ENCODE results near the gene C1QTNF8. TPM values are rescaled to one million over a fixed set of nuclear protein-coding genes. Genes with fewer than 3 reads are reported as not detected.

The C1QTNF8 gene
- total RNA-seq, 2 donors from 2014 or later, result not detected

- Mint-ChIP-seq H3K27me3 (ENCODE audit: low read depth) (peaks cover 15% of the 10 kb centered on the region), H3K4me1 (ENCODE audit: low read depth) (peaks cover 5% of the 10 kb centered on the region), H3K9me3 (peaks cover 0 to 3% of the 10 kb centered on the region in 2 donors), H3K4me3 (no peak overlapping the region), H3K27ac (no peak overlapping the region), H3K36me3 (ENCODE audit: insufficient read depth in 2 of 2) (peaks cover 0 to 1% of the 10 kb centered on the region in 2 donors)
- no peak for DNase-seq
- ATAC-seq (replicated peaks in 1 of 2), result no peak
These were observed 16.1 kb downstream of the C1QTNF8 start for GRCh38 chr16:1079786-1080525.

GRCh38 chr16:1079341-1079740 lies 16.7 kb downstream of the C1QTNF8 start:
- H3K27ac Mint-ChIP-seq, result no peak overlapping the region
- H3K4me1 Mint-ChIP-seq (ENCODE audit: low read depth), result peaks cover 5% of the 10 kb centered on the region
- no peak for DNase-seq
- H3K9me3 Mint-ChIP-seq, result peaks cover 0 to 2% of the 10 kb centered on the region in 2 donors
- H3K36me3 Mint-ChIP-seq (ENCODE audit: insufficient read depth in 2 of 2), result no peaks in the 10 kb centered on the region
- ATAC-seq (replicated peaks in 1 of 2), result no peak
- peaks cover 15% of the 10 kb centered on the region for H3K27me3 Mint-ChIP-seq (ENCODE audit: low read depth)
- H3K4me3 Mint-ChIP-seq, result no peak overlapping the region

- H3K27ac Mint-ChIP-seq, result no peak overlapping the region
- H3K9me3 Mint-ChIP-seq, result no peaks in the 10 kb centered on the region
- H3K4me3 Mint-ChIP-seq, result no peak overlapping the region
- no peak for ATAC-seq (replicated peaks in 1 of 2)
- DNase-seq, result no peak
- H3K27me3 Mint-ChIP-seq (ENCODE audit: low read depth), result peaks cover 15% of the 10 kb centered on the region
- H3K4me1 Mint-ChIP-seq (ENCODE audit: low read depth), result peaks cover 5% of the 10 kb centered on the region
- no peaks in the 10 kb centered on the region for H3K36me3 Mint-ChIP-seq (ENCODE audit: insufficient read depth in 2 of 2)
These were observed 17.4 kb downstream of the C1QTNF8 start for GRCh38 chr16:1078579-1079021.

GRCh38 chr16:1077877-1078578 lies 18.0 kb downstream of the C1QTNF8 start:
- no peaks in the 10 kb centered on the region for H3K36me3 Mint-ChIP-seq (ENCODE audit: insufficient read depth in 2 of 2)
- no peak for ATAC-seq (replicated peaks in 1 of 2)
- H3K4me1 Mint-ChIP-seq (ENCODE audit: low read depth), result peaks cover 5% of the 10 kb centered on the region
- H3K9me3 Mint-ChIP-seq, result no peaks in the 10 kb centered on the region
- H3K27ac Mint-ChIP-seq, result no peak overlapping the region
- no peak overlapping the region for H3K4me3 Mint-ChIP-seq
- DNase-seq, result no peak
- peaks cover 15% of the 10 kb centered on the region for H3K27me3 Mint-ChIP-seq (ENCODE audit: low read depth)

GRCh38 chr16:1076801-1077576 lies 19.1 kb downstream of the C1QTNF8 start:
- H3K36me3 Mint-ChIP-seq (ENCODE audit: insufficient read depth in 2 of 2), result no peaks in the 10 kb centered on the region
- peaks cover 5% of the 10 kb centered on the region for H3K4me1 Mint-ChIP-seq (ENCODE audit: low read depth)
- peaks cover 10% of the 10 kb centered on the region for H3K27me3 Mint-ChIP-seq (ENCODE audit: low read depth)
- H3K27ac Mint-ChIP-seq, result no peak overlapping the region
- ATAC-seq (replicated peaks in 1 of 2), result no peak
- H3K4me3 Mint-ChIP-seq, result no peak overlapping the region
- DNase-seq, result no peak
- no peaks in the 10 kb centered on the region for H3K9me3 Mint-ChIP-seq

GRCh38 chr16:1075546-1075945 lies 20.5 kb downstream of the C1QTNF8 start:
- no peak for ATAC-seq (replicated peaks in 1 of 2)
- no peaks in the 10 kb centered on the region for H3K36me3 Mint-ChIP-seq (ENCODE audit: insufficient read depth in 2 of 2)
- DNase-seq, result no peak
- no peak overlapping the region for H3K4me3 Mint-ChIP-seq
- peaks cover 9% of the 10 kb centered on the region for H3K27me3 Mint-ChIP-seq (ENCODE audit: low read depth)
- H3K27ac Mint-ChIP-seq, result no peak overlapping the region
- no peaks in the 10 kb centered on the region for H3K9me3 Mint-ChIP-seq
- H3K4me1 Mint-ChIP-seq (ENCODE audit: low read depth), result peaks cover 5% of the 10 kb centered on the region

GRCh38 chr16:1074379-1074649 lies 21.7 kb downstream of the C1QTNF8 start:
- Mint-ChIP-seq H3K4me3 (no peak overlapping the region), H3K4me1 (ENCODE audit: low read depth) (peaks cover 5% of the 10 kb centered on the region), H3K36me3 (ENCODE audit: insufficient read depth in 2 of 2) (no peaks in the 10 kb centered on the region), H3K27ac (no peak overlapping the region), H3K9me3 (no peaks in the 10 kb centered on the region), H3K27me3 (ENCODE audit: low read depth) (peaks cover 14% of the 10 kb centered on the region)
- no peak for DNase-seq
- ATAC-seq (replicated peaks in 1 of 2), result no peak

- peaks cover 14% of the 10 kb centered on the region for H3K27me3 Mint-ChIP-seq (ENCODE audit: low read depth)
- peaks cover 5% of the 10 kb centered on the region for H3K4me1 Mint-ChIP-seq (ENCODE audit: low read depth)
- no peaks in the 10 kb centered on the region for H3K9me3 Mint-ChIP-seq
- no peak overlapping the region for H3K27ac Mint-ChIP-seq
- DNase-seq (no peak), ATAC-seq (replicated peaks in 1 of 2) (no peak)
- no peaks in the 10 kb centered on the region for H3K36me3 Mint-ChIP-seq (ENCODE audit: insufficient read depth in 2 of 2)
- H3K4me3 Mint-ChIP-seq, result no peak overlapping the region
These were observed 22.3 kb downstream of the C1QTNF8 start for GRCh38 chr16:1073566-1074378.

GRCh38 chr16:1073262-1073558 lies 22.8 kb downstream of the C1QTNF8 start:
- Mint-ChIP-seq H3K36me3 (ENCODE audit: insufficient read depth in 2 of 2) (no peaks in the 10 kb centered on the region), H3K4me1 (ENCODE audit: low read depth) (peaks cover 5% of the 10 kb centered on the region), H3K4me3 (no peak overlapping the region), H3K27ac (no peak overlapping the region), H3K9me3 (no peaks in the 10 kb centered on the region), H3K27me3 (ENCODE audit: low read depth) (peaks cover 14% of the 10 kb centered on the region)
- ATAC-seq (replicated peaks in 1 of 2), result no peak
- no peak for DNase-seq

- H3K36me3 Mint-ChIP-seq (ENCODE audit: insufficient read depth in 2 of 2), result peaks cover 0 to under 1% of the 10 kb centered on the region in 2 donors
- ATAC-seq (replicated peaks in 1 of 2) (no peak), DNase-seq (no peak)
- no peaks in the 10 kb centered on the region for H3K9me3 Mint-ChIP-seq
- peaks cover 16% of the 10 kb centered on the region for H3K27me3 Mint-ChIP-seq (ENCODE audit: low read depth)
- H3K4me1 Mint-ChIP-seq (ENCODE audit: low read depth), result peaks cover 5% of the 10 kb centered on the region
- no peak within 1 kb of the TSS for H3K4me3 Mint-ChIP-seq
- no peak within 1 kb of the TSS for H3K27ac Mint-ChIP-seq
These were observed 23.4 kb downstream of the C1QTNF8 start, which contains the start of gene SSTR5 for GRCh38 chr16:1072526-1073261. Gene SSTR5 (plus strand): TSS chr16:1072747. CDS start chr16:1078869, 6,122 bp downstream.

GRCh38 chr16:1071561-1072225 lies 24.4 kb downstream of the C1QTNF8 start:
- peaks cover 5% of the 10 kb centered on the region for H3K4me1 Mint-ChIP-seq (ENCODE audit: low read depth)
- no peak overlapping the region for H3K4me3 Mint-ChIP-seq
- no peak for ATAC-seq (replicated peaks in 1 of 2)

GRCh38 chr16:1070864-1071408 lies 25.1 kb downstream of the C1QTNF8 start:
- no peak overlapping the region for H3K27ac Mint-ChIP-seq
- H3K4me1 Mint-ChIP-seq (ENCODE audit: low read depth), result no peaks in the 10 kb centered on the region
- H3K36me3 Mint-ChIP-seq (ENCODE audit: insufficient read depth in 2 of 2), result peaks cover 0 to 2% of the 10 kb centered on the region in 2 donors
- ATAC-seq (replicated peaks in 1 of 2) (no peak), DNase-seq (no peak)
- H3K4me3 Mint-ChIP-seq, result no peak overlapping the region
- H3K27me3 Mint-ChIP-seq (ENCODE audit: low read depth), result peaks cover 21% of the 10 kb centered on the region
- no peaks in the 10 kb centered on the region for H3K9me3 Mint-ChIP-seq

More at GRCh38 chr16:1071561-1072225, 24.4 kb downstream of the C1QTNF8 start:
- DNase-seq, result no peak
- Mint-ChIP-seq H3K9me3 (no peaks in the 10 kb centered on the region), H3K27ac (no peak overlapping the region), H3K36me3 (ENCODE audit: insufficient read depth in 2 of 2) (peaks cover 0 to 2% of the 10 kb centered on the region in 2 donors), H3K27me3 (ENCODE audit: low read depth) (peaks cover 22% of the 10 kb centered on the region)

All from activated T-cell treated with anti-CD3 and anti-CD28 coated beads, Interleukin-2, amount 50 U/mL, for 72 hours (primary cell).